ENCODE results near the gene ITGAV.

The ITGAV gene

DNA sequence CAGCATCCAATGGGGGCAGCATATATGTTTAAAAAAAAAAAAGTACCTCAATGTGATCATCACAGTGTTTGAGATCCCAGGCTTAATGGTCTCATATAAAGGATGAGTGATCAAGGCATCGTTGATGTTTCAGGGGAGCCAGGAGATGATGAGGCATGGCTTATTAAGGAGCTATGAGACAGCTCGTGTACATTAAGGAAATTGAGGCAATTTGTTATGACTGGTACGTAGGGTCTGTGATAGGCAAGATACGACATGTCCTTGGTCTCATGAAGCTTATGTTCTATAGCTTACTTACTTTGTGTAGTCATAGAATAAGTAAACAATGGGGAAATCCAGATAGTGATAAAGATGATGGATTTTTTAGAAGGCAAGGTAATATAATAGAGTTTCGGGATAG, 54.9 kb downstream of the ITGAV start:
- no peak for DNase-seq (ENCODE audit: low spot score)
- TF ChIP-seq, protein P1, sequence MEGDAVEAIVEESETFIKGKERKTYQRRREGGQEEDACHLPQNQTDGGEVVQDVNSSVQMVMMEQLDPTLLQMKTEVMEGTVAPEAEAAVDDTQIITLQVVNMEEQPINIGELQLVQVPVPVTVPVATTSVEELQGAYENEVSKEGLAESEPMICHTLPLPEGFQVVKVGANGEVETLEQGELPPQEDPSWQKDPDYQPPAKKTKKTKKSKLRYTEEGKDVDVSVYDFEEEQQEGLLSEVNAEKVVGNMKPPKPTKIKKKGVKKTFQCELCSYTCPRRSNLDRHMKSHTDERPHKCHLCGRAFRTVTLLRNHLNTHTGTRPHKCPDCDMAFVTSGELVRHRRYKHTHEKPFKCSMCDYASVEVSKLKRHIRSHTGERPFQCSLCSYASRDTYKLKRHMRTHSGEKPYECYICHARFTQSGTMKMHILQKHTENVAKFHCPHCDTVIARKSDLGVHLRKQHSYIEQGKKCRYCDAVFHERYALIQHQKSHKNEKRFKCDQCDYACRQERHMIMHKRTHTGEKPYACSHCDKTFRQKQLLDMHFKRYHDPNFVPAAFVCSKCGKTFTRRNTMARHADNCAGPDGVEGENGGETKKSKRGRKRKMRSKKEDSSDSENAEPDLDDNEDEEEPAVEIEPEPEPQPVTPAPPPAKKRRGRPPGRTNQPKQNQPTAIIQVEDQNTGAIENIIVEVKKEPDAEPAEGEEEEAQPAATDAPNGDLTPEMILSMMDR (IDR thresholded peaks at IDR 0.05; ENCODE audit: extremely low read depth, insufficient read depth, missing control alignments) = no peak
- in situ Hi-C loops (cut with MboI; ENCODE audit: low pct_unique_long_range_greater_than_20kb, low sequenced_read_pairs, unreplicated experiment) = no loop called here

GRCh38 chr2:186645999-186646398, 56.1 kb downstream of the ITGAV start:
- in situ Hi-C loops (cut with MboI; ENCODE audit: low pct_unique_long_range_greater_than_20kb, low sequenced_read_pairs, unreplicated experiment) = no loop called here
- TF ChIP-seq, protein P1 (IDR thresholded peaks at IDR 0.05; ENCODE audit: extremely low read depth, insufficient read depth, missing control alignments) = no peak
- DNase-seq (ENCODE audit: low spot score) = no peak

DNA sequence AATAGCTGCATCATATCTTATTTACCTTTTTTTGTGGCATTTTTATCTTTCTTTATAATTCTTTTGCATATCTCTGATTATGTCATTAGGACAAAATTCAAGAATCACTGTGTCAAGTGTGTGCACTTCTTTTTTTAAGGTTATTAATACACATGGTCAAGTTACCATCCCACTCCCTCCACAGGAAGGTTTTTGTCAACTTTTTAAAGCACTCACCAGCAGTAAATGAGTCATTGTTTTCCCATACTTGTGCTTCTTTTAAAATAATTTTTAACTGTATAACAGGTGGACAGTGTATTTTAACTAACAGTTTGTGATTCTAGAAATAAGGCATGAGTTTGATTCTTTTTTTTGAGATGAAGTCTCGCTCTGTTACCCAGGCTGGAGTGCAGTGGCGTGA, 58.3 kb downstream of the ITGAV start:
- in situ Hi-C loops (cut with MboI; ENCODE audit: low pct_unique_long_range_greater_than_20kb, low sequenced_read_pairs, unreplicated experiment) = no loop called here
- DNase-seq (ENCODE audit: low spot score) = no peak
- TF ChIP-seq, protein P1 (IDR thresholded peaks at IDR 0.05; ENCODE audit: extremely low read depth, insufficient read depth, missing control alignments) = no peak

DNA sequence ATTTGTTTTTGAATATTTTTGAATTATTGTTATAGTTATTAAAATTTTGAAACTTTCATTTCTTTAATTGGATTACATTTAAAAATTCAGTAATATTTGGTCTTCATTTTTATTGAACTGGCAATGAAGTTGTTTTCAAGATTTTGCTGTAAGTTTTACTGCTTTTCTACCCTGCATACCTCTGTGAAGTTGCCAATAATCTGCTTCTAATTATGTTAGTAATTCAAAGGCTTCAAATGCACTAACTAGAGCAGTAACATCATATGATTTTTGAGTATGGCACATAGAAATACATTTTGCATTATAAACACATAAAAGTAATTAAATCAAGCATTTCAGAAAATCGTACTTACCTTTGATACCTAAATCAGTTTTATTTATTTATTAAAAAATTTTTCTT, 63.7 kb downstream of the ITGAV start:
- no peak for DNase-seq (ENCODE audit: low spot score)

DNA sequence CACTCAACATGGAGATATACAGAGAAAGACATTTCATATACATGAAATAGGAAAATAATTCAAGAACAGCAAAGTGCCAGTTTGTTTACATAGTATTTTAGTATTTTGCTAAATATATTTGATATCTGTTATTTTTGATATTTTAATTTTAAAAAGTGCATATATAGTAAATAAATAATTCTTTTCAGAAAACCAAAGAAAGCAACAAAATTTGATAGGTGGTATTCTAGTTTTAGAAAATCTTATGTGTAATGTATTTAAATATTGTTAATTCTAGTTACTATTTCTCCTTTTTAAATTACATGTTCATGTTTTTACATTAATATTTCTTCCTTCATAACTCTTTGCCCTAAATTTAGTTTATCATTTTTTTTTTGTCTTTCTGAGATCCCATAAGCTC, 69.5 kb downstream of the ITGAV start:
- in situ Hi-C loops (cut with MboI; ENCODE audit: low pct_unique_long_range_greater_than_20kb, low sequenced_read_pairs, unreplicated experiment) = no loop called here
- no peak for DNase-seq (ENCODE audit: low spot score)
- TF ChIP-seq, protein P1 (IDR thresholded peaks at IDR 0.05; ENCODE audit: extremely low read depth, insufficient read depth, missing control alignments) = no peak

More for the DNA sequence above, 63.7 kb downstream of the ITGAV start:
- TF ChIP-seq, protein P1 (IDR thresholded peaks at IDR 0.05; ENCODE audit: extremely low read depth, insufficient read depth, missing control alignments) = no peak
- in situ Hi-C loops (cut with MboI; ENCODE audit: low pct_unique_long_range_greater_than_20kb, low sequenced_read_pairs, unreplicated experiment) = no loop called here

DNA sequence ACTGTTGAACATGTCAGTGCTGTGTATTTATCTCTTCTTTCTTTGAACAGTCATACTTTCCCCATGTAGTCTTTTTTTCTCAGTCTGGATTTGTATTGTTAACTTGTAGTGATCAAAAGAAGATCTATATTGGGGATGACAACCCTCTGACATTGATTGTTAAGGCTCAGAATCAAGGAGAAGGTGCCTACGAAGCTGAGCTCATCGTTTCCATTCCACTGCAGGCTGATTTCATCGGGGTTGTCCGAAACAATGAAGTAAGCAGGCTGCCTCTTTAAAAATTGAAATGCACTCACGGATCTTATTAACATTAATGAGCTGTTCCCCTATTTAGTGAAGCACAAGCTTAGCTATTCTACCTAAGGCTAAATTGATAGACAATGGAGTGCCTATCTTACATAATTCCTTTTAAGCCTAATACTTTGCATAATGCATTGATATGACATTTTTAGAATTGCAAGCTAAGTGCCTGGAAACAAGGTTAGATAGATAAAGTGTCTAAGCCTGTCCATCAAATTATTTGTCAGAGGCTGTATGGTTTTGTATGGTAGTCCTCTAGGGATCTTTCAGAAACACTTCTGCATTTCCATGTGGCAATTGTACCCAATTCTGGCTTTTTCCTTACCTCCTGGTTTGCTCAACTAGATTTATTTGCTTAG, 74.7 kb downstream of the ITGAV start:
- no peak for DNase-seq (ENCODE audit: low spot score)
- TF ChIP-seq, protein P1 (IDR thresholded peaks at IDR 0.05; ENCODE audit: extremely low read depth, insufficient read depth, missing control alignments) = no peak
- in situ Hi-C loops (cut with MboI; ENCODE audit: low pct_unique_long_range_greater_than_20kb, low sequenced_read_pairs, unreplicated experiment) = no loop called here

All from GM13977 (cell line).